GM23338 (cell line): ENCODE data around the gene RPA1. TPM values are rescaled to one million over a fixed set of nuclear protein-coding genes. Genes with fewer than 3 reads are reported as not detected.

ENCODE experiments used
- ATAC-seq: fragments of 200-7000 bp; cut with Tn5 transposase; 3 replicates; pipeline ENCODE4 v1.9.1; 2020
- DNase-seq: peaks from one replicate; pipeline ENCODE4 v3.0.0-alpha.2; 2015; ENCODE audit warnings: low spot score
- H2AFZ ChIP-seq: fragments of 200-600 bp; sonication (generic); 2 replicates; pipeline ENCODE4 v1.8.0; 2016; ENCODE audit warnings: antibody characterized with exemption, mild to moderate bottlenecking, moderate library complexity
- H3F3A ChIP-seq: fragments of 200-600 bp; sonication (generic); replicated peaks from 2 replicates; pipeline ENCODE4 v1.8.0; 2017; ENCODE audit warnings: antibody characterized with exemption, mixed run types, low read depth
- H3K27ac ChIP-seq: fragments of 200-600 bp; sonication (generic); 2 replicates; pipeline ENCODE4 v1.6.1; 2016; ENCODE audit warnings: low read depth
- H3K27me3 ChIP-seq: fragments of 200-600 bp; sonication (generic); 2 replicates; pipeline ENCODE4 v1.8.0; 2016; ENCODE audit warnings: mild to moderate bottlenecking, mixed run types, moderate library complexity; ENCODE audit not compliant: insufficient read depth
- H3K36me3 ChIP-seq: fragments of 200-600 bp; sonication (generic); 2 replicates; pipeline ENCODE4 v1.8.0; 2016; ENCODE audit warnings: mild to moderate bottlenecking; ENCODE audit not compliant: insufficient read depth
- H3K4me1 ChIP-seq: fragments of 200-600 bp; sonication (generic); 2 replicates; pipeline ENCODE4 v1.8.0; 2016; ENCODE audit warnings: mild to moderate bottlenecking, moderate library complexity; ENCODE audit not compliant: insufficient read depth
- H3K4me2 ChIP-seq: fragments of 200-600 bp; sonication (generic); 2 replicates; pipeline ENCODE4 v1.7.1; 2017; ENCODE audit warnings: mixed run types
- H3K4me3 ChIP-seq: fragments of 200-600 bp; sonication (generic); 2 replicates; pipeline ENCODE4 v1.6.1; 2016; ENCODE audit warnings: mixed run types
- H3K79me2 ChIP-seq: fragments of 200-600 bp; sonication (generic); replicated peaks from 2 replicates; pipeline ENCODE4 v1.8.0; 2017; ENCODE audit warnings: mild to moderate bottlenecking; ENCODE audit not compliant: insufficient read depth
- H3K9me2 ChIP-seq: fragments of 200-600 bp; sonication (generic); 2 replicates; pipeline ENCODE4 v1.8.0; 2017; ENCODE audit not compliant: insufficient read depth
- H4K20me1 ChIP-seq: fragments of 200-600 bp; sonication (generic); replicated peaks from 2 replicates; pipeline ENCODE4 v1.8.0; 2017; ENCODE audit warnings: mild to moderate bottlenecking; ENCODE audit not compliant: insufficient read depth
- H3K27ac Mint-ChIP-seq: 2 replicates; pipeline ENCODE4 v1.8.0; 2020; ENCODE audit warnings: inconsistent platforms, mild to moderate bottlenecking, moderate library complexity, mixed read lengths
- H3K27me3 Mint-ChIP-seq: 3 replicates; pipeline ENCODE4 v1.8.0; 2022; ENCODE audit warnings: low read depth, mild to moderate bottlenecking, moderate library complexity, mixed read lengths, inconsistent platforms; ENCODE audit not compliant: insufficient read depth, poor library complexity
- H3K36me3 Mint-ChIP-seq: 3 replicates; pipeline ENCODE4 v1.8.0; 2021; ENCODE audit warnings: low read depth, mild to moderate bottlenecking, inconsistent platforms, moderate library complexity, mixed read lengths
- H3K4me1 Mint-ChIP-seq: 3 replicates; pipeline ENCODE4 v1.8.0; 2020; ENCODE audit warnings: mild to moderate bottlenecking, inconsistent platforms, mixed read lengths
- H3K4me3 Mint-ChIP-seq: 3 replicates; pipeline ENCODE4 v1.8.0; 2021; ENCODE audit warnings: moderate library complexity, mild to moderate bottlenecking, inconsistent platforms, mixed read lengths
- H3K9me3 Mint-ChIP-seq: 3 replicates; pipeline ENCODE4 v1.8.0; 2020; ENCODE audit warnings: moderate library complexity, mild to moderate bottlenecking, inconsistent platforms, mixed read lengths
- CREB1 ChIP-seq: fragments of 250-450 bp; sonication (Bioruptor Pico); IDR thresholded peaks from 2 replicates; pipeline ENCODE4 v1.5.0; 2020; ENCODE audit warnings: low read depth, mild to moderate bottlenecking, moderate library complexity
- CTCF ChIP-seq, 2 experiments: fragments of 200-600 bp in 1 of 2; sonication (generic) in 1 of 2; conservative IDR thresholded peaks; 2 replicates each; pipeline versions ENCODE4 v1.5.1 to v1.6.1; 2016 to 2017; ENCODE audit warnings: antibody characterized with exemption in 2 of 2, low read depth in 2 of 2, mild to moderate bottlenecking in 2 of 2, moderate library complexity in 1 of 2
- EZH2phosphoT487 ChIP-seq: fragments of 200-600 bp; sonication (generic); IDR thresholded peaks from one replicate; pipeline ENCODE4 v1.8.1; 2018; ENCODE audit warnings: antibody characterized with exemption; ENCODE audit not compliant: unreplicated experiment
- ZNF114 ChIP-seq: fragments of 250-450 bp; sonication (Bioruptor Pico); IDR thresholded peaks from 2 replicates; pipeline ENCODE4 v1.5.0; 2020; ENCODE audit warnings: mild to moderate bottlenecking, moderate library complexity
- ZNF462 ChIP-seq: fragments of 250-450 bp; sonication (Bioruptor Pico); IDR thresholded peaks from 2 replicates; pipeline ENCODE4 v1.5.0; 2020; ENCODE audit warnings: mild to moderate bottlenecking, moderate library complexity
- polyA plus RNA-seq: library from polyadenylated mRNA; unstranded; fragments of >200 nt; fragmentation: Nextera tagmentation; extraction: Ambion mirVana; gene quantifications from 2 replicates; pipeline ENCODE4 v1.2.1, GENCODE V29; 2016
- total RNA-seq: library from RNA; depleted of rRNA; stranded (reverse); fragments of >200 nt; shearing (Covaris generic); gene quantifications from 2 replicates; pipeline ENCODE4 v1.2.3, GENCODE V29; 2014

The RPA1 gene
- total and polyA plus RNA-seq, 2 experiments from 2014 or later: 33.7 to 52.1 TPM

GRCh38 chr17:1800712-1801111, 29.1 kb upstream of the RPA1 start (continued):
- TF ChIP-seq ZNF462 (no peak), CREB1 (CRISPR knock-in tag) (no peak), EZH2phosphoT487 (no peak), CTCF (conservative IDR thresholded peaks at IDR 0.05; ENCODE audit: low read depth in 2 of 2) (no peak), ZNF114 (CRISPR knock-in tag) (no peak)

- Histone ChIP-seq H3K27ac (no peak overlapping the region), H4K20me1 (peaks cover 10% of the 10 kb centered on the region), H3K27me3 (no peaks in the 10 kb centered on the region), H3K9me2 (no peaks in the 10 kb centered on the region), H3K79me2 (peaks cover 9% of the 10 kb centered on the region), H3K4me2 (no peak overlapping the region), H2AFZ (no peak overlapping the region), H3K36me3 (0 out of 2 replicates have a peak, but pooled peaks cover 11% of the 10 kb centered on the region), H3F3A (no peaks in the 10 kb centered on the region), H3K4me1 (no peaks in the 10 kb centered on the region), H3K4me3 (no peak overlapping the region)
- no peak overlapping the region for H3K4me3 Mint-ChIP-seq
- DNase-seq: no peak
- H3K27me3 Mint-ChIP-seq: peaks cover under 1% of the 10 kb centered on the region
- H3K9me3 Mint-ChIP-seq: no peaks in the 10 kb centered on the region
- peaks cover 48% of the 10 kb centered on the region for H3K36me3 Mint-ChIP-seq
- no peak overlapping the region for H3K27ac Mint-ChIP-seq
- no peaks in the 10 kb centered on the region for H3K4me1 Mint-ChIP-seq
- ATAC-seq: no peak
- TF ChIP-seq ZNF462: no peak
- no peak for TF ChIP-seq CTCF (conservative IDR thresholded peaks at IDR 0.05; ENCODE audit: low read depth in 2 of 2)
Observed at GRCh38 chr17:1802429-1802828, 27.4 kb upstream of the RPA1 start.
